DMS 273 (cell line): ENCODE results near the gene SGMS1.
"Not testable (repeated sequence)": the region's sequence is repeated elsewhere in the genome, so short reads cannot be mapped to it uniquely, and the experiment has no call there.

ENCODE experiments used
- DNase-seq: peaks from one replicate; lab custom pipeline; 2025; ENCODE audit not compliant: unreplicated experiment; lab: John Stamatoyannopoulos, UW

SGMS1 gene

DNA sequence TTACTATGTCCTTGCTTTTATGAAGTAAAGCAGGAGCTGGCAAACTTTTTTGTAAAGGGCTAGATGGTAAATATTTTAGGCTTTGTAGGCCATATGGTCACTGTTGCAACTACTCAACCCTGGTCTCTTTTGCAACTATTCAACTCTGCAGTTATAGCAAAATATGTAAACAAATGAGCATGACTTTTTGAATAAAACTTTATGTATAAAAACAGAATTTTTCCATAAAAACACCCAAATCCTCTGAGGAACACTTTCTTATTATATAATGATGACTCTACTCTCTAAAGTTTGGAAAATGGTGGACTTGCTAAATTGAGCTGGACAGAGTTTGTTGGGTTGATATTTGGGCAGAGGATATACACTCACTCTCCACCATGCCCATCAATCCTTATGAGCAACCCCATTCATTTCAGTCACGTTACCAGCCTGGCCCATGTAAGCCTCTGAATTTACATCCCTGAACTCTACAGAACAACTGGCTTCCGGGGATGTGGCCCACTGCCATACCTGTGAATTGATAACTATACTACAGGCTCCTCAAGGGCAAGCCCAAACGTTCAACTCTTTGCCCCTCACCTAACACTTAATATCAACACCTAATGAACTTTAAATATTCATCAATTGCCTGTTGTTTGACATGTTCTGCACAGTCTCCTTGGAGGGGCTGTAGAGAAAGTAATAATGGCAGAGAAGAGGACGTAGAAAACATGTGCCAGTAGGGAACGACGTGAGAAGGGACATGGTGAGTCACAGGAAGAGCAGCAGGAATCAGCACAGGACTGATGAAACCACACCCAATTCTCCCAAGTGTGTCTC is 37.6 kb downstream of the SGMS1 start:
- DNase-seq, result no peak

DNA sequence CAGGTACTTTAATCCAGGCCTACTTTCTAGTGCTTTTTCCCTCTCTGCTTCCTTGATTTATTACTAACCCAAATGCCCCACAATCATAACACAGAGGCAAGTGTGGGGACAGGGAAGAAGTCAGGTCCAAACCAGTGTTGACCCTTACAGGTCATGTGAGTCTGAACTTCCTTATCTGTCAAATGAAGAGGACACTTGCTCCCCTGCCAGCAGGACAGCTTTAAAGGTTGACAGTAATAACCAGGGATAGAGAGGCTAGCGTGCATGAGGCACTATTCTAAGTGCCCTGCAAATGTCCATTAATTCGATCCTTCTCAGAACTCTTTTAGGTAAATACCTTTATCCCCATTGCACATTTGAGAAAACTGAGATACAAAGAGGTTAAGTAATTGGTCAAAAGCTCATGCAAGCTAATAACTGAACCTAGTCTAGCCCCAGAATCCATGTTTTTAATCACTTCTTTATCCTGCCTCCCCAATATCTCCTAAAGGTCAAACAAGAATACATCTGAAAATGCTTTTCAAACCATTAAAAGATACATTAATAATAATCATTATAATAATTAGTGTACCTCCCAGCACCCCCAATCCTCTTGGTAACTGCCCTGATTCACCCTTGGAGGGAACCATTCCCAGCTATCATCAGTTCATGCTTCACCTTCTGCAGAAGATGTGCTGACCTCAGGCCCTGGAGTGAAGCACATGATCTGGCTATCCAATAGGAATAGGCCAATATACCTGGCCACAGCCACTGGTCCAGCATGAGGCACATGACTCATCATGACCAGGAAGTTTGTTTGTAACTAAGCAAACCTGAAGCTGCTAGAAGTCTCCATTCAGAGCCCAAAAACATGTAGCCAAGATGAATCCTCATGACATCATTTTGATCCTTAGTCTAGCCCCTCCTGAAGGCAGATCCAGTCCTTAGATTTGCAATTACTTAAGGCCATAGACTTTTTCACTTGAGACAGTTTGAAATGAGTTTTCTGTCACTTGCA is 40.7 kb downstream of the SGMS1 start:
- no peak for DNase-seq

DNA sequence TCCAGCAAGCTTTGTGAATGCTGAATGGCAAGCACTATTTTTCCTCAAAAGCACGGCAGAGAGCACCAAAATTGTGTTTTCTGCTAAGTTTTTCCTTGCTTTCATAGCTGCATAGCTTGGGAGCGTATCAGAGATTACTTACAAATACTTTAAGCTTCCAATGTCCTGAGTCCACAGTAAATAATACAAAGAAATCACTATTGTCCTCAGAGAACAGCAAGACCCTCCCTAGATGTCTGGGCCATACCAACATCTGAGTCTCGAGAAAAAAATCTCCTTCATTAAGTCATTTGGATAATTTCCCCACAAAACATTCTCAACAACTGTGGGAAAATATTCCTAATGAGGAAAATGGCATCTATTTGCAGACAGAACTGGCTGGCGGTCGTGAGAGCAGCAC is 41.7 kb downstream of the SGMS1 start:
- DNase-seq, result no peak

DNA sequence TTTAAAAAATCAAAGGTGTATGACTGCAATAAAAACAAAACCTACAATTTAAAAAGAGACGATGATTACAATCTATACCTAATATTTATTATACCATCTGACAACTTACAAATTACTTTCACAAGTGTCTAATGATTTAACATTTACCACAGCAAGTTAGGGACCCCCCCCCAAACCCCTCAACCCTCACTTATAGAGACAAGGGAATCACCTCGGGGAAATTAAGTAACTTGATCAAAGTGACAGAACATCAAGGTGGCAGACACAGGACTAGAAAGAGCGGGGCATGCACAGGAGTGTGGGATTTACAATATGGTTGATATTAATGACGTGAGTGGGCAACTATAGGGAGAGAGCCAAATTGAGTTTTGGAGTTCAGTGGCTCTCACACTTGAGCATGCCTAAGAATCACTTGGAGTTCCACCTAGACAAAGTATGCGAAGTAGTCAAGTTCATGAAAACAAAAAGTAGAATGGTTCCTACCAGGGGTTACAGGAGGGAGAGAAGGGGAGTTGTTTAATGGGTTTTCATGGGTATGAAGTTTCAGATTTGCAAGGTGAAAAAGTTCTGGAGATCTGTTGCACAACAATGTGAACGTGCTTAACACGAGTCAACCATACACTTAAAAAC is 43.4 kb downstream of the SGMS1 start:
- no peak for DNase-seq

DNA sequence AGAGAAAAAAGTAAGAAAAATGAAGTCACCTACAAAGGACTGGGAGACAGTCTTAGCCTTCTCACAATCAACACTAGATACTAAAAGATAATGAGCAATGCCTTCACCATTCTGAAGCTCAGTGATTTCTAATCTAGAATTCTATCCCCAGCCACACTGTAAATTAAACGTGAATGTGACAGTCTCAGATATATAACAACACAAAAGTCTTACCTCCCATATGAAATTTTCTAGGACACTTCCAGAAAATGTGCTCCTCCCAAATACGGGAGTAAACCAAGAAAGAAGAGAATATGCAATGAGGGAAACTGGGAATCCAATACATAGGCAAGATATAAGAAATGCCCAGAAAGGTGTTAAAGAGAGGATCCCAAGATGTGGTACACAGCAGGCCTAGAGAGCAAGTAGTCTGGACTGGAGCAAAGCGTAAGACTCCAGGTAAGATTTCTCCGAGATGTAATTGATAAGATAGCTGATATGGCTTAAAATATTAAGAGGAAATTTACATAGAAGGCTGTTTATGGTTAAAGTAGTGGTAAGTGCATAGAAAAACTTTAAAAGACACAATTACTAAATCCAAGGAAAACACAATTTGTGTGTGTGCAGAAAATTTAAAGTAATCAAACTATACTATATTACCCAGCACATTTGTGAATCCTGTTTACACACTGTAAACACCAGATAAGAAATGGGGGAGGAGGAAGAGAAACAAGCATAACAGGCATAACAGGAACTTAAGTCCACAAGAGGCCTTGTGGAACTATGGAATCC is 44.1 kb downstream of the SGMS1 start:
- DNase-seq, result no peak

DNA sequence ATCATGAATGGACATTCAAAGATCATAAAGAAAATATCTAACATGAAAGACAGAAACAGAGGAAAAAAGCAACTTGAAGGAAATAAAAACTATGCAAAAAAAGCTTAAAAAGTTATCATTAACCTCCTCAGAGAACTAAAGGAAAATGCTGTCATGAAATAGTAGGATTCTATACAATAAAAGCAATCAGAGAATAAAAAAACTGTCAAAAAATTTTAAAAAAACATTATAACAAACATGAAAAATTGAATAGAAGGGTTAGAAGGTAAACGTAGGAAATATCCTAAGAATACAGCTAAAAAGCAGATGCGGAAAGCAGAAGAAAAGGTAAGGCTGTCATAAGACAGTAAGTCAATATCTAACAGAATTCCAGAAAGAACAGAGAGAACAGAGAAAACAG is 44.8 kb downstream of the SGMS1 start:
- no peak for DNase-seq

DNA sequence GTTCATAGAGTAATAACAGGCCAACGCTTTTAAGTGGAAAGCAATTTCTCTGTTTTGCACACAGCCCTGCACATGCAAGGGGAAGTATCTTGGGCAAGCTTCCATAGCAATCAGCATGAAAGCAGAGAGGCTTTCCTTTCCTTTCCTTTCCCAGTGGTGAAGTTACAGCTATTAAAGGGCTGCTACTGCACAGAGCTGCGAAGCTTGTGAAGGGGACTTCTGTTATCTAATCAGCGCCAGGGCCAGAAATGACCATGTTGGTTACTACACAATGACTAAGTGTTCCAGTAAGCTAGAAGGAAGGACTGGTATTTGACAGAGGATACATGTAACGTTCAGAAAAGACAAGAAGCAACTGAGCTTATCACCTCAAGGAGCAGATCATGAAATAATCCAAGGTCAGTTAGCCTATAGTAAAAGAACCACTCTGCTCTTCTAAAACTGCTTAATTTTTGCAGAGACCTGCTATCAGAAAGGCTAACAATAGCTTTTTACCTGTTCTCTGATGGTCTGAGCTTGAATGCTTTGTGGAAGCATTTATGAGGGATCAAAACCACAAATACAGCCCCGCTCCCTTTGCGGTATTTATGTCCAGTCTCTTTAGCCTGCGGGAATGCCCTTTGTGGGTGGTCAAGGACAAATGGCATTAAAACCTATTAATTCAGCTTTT is 45.9 kb downstream of the SGMS1 start:
- no peak for DNase-seq

DNA sequence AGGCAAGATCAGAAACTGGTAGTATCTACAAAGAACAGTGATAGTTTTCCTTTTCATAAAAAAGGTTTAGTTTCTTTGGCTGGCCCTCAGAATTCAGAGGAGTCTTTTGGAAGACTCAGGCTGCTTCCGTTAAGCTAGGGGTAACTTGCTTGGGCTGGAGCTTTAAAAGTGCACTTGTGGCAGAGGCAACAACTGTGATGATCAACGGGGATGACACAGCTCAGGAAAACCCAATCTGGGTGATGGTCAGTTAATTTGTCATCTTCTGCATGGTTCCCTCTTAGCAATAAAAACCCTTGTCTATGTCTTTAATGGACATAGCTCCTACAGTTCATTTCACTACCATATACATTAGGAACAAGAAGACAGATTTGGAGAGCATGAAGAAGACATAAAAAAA is 46.7 kb downstream of the SGMS1 start:
- DNase-seq, result no peak

DNA sequence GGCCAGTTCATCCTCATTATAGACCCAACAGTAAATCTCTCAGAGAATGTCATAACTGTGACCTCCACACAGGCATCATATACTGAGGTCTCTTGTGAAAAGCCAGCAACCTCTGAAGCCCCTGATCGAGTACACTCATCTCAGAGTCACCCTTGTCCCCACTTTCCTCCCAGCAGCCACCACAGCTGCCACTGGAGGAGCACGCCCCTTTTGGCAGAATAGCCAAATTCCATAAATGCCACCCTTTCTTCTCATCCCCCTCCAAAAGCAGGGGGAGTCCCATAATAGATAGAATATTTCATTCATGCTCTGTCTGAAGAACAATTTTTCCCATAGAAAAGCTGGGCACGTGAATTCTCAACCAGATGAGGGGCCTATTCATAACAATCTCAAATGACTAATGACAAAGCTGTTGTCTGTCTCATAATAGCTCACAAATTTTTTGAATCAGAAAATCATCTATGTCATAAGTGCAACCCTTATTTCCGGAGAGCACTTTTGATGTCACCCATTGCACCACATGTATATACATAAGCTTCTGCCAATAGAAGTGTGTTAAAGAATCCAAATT is 47.4 kb downstream of the SGMS1 start:
- DNase-seq, result no peak

DNA sequence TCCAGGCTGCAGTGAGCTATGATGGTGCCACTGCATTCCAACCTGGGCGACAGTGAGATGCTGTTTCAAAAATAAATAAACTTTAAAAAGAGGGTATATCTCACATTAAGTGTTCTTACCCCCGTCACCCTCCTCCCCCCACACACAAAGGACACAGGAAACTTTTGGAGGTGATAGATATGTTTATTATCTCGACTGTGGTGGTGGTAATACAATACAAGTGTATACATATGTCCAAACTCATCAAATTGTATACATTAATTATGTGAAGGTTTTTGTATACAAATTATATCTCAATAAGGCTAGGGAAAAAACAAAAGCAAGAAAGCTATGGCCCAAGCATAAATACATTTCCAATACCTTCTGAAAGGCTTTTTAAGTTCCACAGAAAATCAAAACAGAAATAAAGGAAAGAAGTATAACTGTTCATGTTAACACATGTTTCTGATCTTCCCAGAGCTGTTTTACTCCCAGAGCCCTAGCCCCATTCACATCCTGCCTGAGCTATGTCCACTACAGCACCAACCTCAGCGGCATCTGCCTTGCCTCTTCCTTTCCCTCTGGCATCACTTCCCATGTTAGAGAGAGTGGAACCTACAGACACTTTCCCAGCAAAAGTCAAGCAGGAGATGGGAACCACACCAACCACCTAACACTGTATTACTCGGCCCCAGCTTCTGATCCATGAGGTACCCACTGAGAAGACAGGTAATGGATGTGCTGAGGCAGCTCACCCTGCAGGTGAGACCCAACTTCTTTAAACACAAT is 48.1 kb downstream of the SGMS1 start:
- DNase-seq, result no peak

DNA sequence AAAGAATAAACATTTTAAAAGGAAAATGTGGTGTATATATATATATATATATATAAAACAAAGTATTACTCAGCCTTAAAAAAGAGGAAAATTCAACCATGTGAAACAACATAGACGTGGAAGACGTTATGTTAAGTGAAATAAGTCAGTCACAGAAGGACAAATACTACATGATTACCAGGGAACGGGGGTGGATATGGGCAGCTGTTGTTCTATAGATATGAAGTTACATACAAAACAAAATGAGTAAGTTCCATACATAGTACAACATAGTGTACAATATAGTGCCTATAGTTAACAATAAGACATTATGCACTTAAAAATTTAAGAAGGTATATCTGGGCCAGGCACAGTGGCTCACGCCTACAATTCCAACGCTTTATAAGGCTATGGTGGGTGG is 48.8 kb downstream of the SGMS1 start:
- DNase-seq, result no peak

DNA sequence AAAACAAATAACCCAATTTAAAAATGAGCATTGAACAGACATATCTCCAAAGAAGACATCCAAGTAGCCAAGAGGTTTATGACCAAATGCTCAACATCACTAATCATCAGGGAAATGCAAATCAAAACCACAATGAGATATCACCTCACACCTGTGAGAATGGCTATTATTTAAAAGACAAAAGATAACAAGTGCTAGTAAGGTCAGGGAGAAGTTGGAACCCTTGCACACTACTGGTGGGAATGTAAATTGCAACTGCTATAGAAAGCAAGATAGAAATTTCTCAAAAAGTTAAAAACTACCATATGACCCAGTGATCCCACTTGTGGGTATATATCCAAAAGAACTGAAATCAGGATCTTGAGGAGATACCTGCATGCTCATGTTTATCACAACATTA is 49.5 kb downstream of the SGMS1 start:
- DNase-seq, result no peak

DNA sequence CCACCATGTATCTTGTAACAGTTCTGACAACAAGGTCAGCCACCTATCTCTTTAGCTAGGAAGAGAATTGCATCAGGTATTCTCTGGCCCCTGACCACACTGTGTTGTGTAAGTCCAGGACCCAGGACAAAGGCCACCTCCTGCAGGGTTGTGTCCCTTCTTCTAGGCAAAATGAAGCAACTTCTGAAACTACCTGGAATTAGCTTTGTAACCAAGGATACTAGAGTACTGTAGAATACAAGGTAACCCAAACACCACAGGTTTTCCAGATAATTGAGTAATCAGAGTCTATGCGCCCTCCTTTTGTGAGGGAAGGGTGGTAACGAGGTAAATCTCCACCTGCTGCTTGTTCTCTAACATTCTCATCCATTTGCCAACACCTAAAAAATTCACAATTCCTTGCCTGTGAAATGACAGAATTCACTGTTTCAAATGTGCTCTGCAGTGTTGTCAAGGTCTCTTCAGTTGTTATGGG is 51.7 kb downstream of the SGMS1 start:
- no peak for DNase-seq

DNA sequence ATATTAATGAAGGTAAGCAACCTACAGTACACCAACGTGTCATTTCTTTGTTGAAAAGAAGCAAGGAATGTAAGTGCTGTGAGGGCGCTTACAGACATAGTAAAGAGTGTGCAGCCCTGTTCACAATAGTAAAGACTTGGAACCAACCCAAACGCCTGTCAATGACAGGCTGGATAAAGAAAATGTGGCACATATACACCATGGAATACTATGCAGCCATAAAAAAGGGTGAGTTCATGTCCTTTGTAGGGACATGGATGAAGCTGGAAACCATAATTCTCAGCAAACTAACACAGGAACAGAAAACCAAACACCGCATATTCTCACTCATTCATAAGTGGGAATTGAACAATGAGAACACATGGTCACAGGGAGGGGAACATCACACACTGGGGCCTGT is 55.0 kb downstream of the SGMS1 start:
- not testable (repeated sequence) for DNase-seq

DNA sequence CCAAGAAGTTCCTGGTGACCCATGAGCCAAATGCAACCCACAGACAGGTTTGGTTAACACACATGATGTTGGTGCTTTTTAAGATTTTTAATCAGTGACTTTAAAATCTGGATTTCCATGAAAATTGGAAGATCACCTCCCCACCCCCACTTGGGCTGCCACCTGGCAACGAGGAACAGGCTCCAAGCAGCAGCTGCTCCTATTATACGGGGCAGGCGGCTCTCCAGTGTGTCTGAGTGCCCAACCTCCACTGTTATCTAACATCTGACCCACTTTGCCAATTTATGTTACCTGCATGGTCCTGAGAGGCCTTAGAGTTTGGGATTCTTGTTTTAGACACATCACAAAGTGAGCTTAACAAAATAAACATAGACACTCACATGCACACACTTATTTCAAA is 56.4 kb downstream of the SGMS1 start:
- peak; percentile 63 for DNase-seq

DNA sequence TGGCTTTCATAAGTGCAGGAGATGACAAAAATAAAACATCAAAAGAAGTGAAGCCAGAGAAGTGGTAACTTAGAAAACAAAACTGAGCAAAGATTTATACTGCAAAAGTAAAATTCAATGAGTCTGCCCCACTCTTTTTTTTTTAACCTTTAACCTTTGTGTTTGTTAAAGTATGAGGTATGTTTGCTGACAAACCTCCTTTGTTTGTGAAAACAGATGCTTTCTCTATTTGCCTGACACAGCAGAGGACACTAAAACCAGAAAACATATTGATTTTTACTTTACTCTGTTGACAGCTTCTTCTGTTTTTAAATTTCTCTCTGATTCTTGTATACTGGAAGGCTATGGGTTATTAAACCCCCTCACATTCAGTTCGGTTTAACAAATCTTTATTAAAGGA is 57.6 kb downstream of the SGMS1 start:
- DNase-seq, result no peak

DNA sequence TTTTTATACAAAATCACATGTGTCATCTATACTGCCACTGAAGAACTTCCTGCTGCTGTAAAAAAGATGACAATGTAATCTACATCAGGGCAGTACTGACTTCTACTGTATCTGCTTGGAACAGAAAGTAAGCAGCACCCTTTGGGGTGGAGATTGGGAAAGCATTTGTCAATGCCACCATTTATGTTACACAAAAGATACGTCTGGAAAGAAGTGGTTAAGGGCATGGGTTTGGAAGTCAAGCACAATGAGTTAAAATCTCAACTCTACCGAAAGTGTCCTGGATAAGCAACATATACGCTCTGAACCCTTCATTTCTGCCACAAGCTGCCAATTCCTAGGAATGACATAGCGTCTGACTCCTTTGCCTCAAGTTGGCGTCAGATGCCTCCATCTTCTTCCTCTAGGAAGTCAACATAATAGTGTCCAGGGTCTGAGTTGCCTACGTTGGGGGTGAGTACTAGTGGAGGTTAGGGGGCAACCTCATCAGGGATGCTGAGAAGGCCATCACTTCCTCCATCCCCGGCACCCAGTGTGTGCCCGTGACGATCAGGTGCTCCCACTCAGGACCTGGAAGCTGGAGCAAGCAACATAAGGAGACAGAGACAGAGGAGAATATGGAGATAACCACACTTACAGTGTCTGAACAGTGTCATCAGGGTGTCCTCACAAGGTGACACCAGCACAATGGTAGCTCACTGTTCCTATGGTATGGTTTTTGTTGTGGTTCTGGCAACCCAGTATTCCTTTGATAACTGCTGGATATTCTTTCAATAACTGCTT is 58.3 kb downstream of the SGMS1 start:
- no peak for DNase-seq

DNA sequence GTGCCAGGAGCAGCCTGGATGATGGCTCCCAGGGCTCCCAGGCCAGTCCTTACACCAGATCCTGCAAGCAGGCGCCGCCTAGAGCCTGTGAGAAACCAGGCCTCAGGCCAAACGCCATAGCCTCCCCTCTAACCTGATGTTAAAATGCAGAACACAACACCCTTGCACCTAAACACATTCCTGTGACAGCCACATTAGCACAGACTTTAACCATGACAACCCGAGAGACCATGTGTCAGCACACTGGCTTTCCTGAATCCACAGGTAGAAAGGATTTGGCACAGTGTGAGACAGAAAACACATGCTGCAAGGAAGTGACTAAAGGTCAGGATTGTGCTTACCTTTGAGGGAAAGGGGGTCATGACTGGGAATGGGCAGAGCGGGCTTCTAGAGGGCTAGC is 59.9 kb downstream of the SGMS1 start:
- peak; percentile 4 for DNase-seq
